ENCODE measurements around the gene TBX6. TPM values are rescaled to one million over a fixed set of nuclear protein-coding genes. Genes with fewer than 3 reads are reported as not detected.

TBX6 gene
- total RNA-seq, 2 experiments from 2014 or later, result 1.5 to 1.7 TPM

Other genes with a start within 250 kb of the TBX6 start
- 10 to 100 TPM; 57.2 to 58.1 TPM for gene CDIPT, start 228.7 kb downstream of the TBX6 start, total RNA-seq
- under 1 TPM; 0.11 to 0.13 TPM for gene SEZ6L2, start 192.4 kb downstream of the TBX6 start, total RNA-seq
- gene ASPHD1, start 191.4 kb downstream of the TBX6 start, total RNA-seq, result 1 to 10 TPM; 1.3 to 1.8 TPM
- gene KCTD13, start 165.7 kb downstream of the TBX6 start, total RNA-seq, result 10 to 100 TPM; 38.1 to 39.5 TPM
- gene TMEM219, start 129.8 kb downstream of the TBX6 start, total RNA-seq, result 10 to 100 TPM; 40.0 to 40.2 TPM
- gene TAOK2, start 118.1 kb downstream of the TBX6 start, total RNA-seq, result 10 to 100 TPM; 38.8 to 39.1 TPM
- gene HIRIP3, start 96.3 kb downstream of the TBX6 start, total RNA-seq, result 10 to 100 TPM; 46.1 to 46.2 TPM
- gene INO80E, start 95.7 kb downstream of the TBX6 start, total RNA-seq, result 100 to 1,000 TPM; 119 to 123 TPM
- under 1 TPM; 0.70 to 0.84 TPM for gene DOC2A, start 80.9 kb downstream of the TBX6 start, total RNA-seq
- not detected for gene C16orf92, start 68.7 kb downstream of the TBX6 start, total RNA-seq
- gene TLCD3B, start 60.7 kb downstream of the TBX6 start, total RNA-seq, result 1 to 10 TPM; 1.1 to 1.4 TPM
- gene ALDOA, start 26.2 kb downstream of the TBX6 start, total RNA-seq, result 1,000 to 10,000 TPM; 2,600 to 2,646 TPM
- 100 to 1,000 TPM; 125 to 137 TPM for gene PPP4C, start 15.9 kb downstream of the TBX6 start, total RNA-seq
- gene YPEL3, start 4.3 kb upstream of the TBX6 start, total RNA-seq, result 10 to 100 TPM; 13.3 to 13.6 TPM
- gene GDPD3, start 21.6 kb upstream of the TBX6 start, total RNA-seq, result 1 to 10 TPM; 3.4 to 4.3 TPM
- 10 to 100 TPM; 38.7 to 40.8 TPM for gene MAPK3, start 31.3 kb upstream of the TBX6 start, total RNA-seq
- 100 to 1,000 TPM; 971 to 991 TPM for gene CORO1A, start 91.7 kb upstream of the TBX6 start, total RNA-seq
- gene BOLA2B, start 101.7 kb upstream of the TBX6 start, total RNA-seq, result 100 to 1,000 TPM; 266 to 297 TPM
- gene SLX1A, start 102.0 kb upstream of the TBX6 start, total RNA-seq, result 10 to 100 TPM; 62.6 to 72.6 TPM
- gene SULT1A3, start 107.3 kb upstream of the TBX6 start, total RNA-seq, result 10 to 100 TPM; 11.6 to 12.7 TPM
- 1 to 10 TPM; 7.7 to 8.6 TPM for gene NPIPB13, start 156.6 kb upstream of the TBX6 start, total RNA-seq

Measured in activated CD8-positive, alpha-beta memory T cell treated with anti-CD3 and anti-CD28 coated beads for 36 hours (primary cell).